CD4-positive, alpha-beta T cell treated with Interleukin-1 beta for 1 hour (primary cell): Measurements from ENCODE around the gene FOXE1.

Source experiments
- DNase-seq, 2 donors: peaks; one replicate each; pipeline ENCODE4 v3.0.0-alpha.2; 2020 to 2022

The FOXE1 gene

GRCh38 chr9:97866848-97867247 lies 13.8 kb downstream of the FOXE1 start:
- DNase-seq = no peak

DNA sequence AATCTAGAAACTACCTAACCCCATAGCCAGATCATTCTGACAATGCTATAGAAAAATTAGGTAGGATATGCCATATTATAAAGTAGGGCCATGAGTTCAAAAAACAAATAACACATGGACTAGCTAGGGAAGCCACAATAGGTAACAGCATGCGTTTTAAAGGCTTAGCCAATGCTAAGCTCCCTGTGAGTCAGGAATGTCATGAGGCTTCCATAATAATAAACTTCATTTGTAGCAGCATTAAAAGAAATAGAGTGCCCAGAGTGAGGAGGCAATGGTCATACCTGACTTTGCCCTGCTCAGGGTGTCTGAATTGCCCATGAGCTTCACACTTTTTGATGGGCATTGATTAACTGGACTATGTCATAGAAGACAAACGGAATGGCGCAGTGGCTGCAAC lies 15.8 kb downstream of the FOXE1 start:
- DNase-seq = no peak

GRCh38 chr9:97873425-97873824 lies 20.4 kb downstream of the FOXE1 start:
- no peak for DNase-seq

DNA sequence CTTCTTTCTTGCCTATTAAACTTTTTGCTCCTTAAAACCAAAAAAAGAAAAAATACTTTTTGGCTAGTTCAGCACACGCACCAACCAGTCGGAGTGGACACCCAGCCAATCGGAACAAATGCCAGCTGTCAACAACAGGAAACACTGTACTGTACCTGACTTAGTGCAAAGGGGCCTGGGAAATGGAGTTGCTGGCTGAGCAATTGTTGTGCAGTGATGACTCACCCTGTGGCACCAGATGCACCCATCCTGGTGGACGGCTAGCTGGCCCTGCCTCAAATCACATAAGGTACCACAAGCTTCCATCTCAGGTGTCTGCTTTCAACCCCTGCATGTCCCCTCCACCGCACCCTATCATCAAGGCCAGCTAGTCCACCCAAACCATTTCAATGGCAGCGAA lies 20.9 kb downstream of the FOXE1 start:
- DNase-seq = no peak

DNA sequence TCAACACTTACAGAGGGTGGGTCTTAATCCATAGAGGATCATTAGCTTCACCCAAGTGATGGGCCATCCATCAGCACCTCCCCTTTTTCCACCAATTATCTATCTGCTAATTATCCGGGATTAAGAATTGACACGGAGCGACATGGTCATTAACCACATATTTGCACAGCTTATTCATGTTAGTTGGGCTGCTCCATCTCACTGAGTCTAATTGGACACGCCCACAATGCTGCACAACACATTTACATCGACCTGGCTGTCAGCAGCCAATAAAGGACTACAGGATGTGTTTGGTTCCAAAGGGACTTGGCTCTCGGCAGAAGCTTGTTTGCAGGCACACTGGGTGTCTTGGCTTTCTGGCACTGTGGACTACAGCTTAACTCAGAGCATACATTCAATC lies 21.6 kb downstream of the FOXE1 start:
- no peak for DNase-seq

DNA sequence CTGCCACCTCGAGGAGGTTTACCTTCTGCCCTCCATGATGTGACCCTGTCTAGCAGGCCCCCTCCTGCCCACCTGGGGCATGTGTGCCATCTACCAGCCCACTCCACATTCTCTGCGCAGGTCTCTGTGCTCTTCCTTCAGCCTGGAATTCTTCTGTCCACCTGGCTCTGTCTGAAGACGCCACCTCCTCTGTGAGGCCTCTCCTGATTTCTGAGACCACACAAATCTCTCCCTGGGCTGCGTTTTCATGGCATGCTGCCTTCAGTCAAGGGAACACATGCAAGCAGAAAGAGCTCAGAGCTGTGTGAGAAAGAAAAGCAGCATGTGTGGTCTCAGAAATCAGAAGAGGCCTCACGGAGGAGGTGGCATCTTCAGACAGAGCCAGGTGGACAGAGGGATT lies 22.1 kb downstream of the FOXE1 start:
- DNase-seq = no peak

GRCh38 chr9:97876061-97876460 lies 23.0 kb downstream of the FOXE1 start:
- no peak for DNase-seq

GRCh38 chr9:97880336-97880735 lies 27.3 kb downstream of the FOXE1 start:
- no peak for DNase-seq

DNA sequence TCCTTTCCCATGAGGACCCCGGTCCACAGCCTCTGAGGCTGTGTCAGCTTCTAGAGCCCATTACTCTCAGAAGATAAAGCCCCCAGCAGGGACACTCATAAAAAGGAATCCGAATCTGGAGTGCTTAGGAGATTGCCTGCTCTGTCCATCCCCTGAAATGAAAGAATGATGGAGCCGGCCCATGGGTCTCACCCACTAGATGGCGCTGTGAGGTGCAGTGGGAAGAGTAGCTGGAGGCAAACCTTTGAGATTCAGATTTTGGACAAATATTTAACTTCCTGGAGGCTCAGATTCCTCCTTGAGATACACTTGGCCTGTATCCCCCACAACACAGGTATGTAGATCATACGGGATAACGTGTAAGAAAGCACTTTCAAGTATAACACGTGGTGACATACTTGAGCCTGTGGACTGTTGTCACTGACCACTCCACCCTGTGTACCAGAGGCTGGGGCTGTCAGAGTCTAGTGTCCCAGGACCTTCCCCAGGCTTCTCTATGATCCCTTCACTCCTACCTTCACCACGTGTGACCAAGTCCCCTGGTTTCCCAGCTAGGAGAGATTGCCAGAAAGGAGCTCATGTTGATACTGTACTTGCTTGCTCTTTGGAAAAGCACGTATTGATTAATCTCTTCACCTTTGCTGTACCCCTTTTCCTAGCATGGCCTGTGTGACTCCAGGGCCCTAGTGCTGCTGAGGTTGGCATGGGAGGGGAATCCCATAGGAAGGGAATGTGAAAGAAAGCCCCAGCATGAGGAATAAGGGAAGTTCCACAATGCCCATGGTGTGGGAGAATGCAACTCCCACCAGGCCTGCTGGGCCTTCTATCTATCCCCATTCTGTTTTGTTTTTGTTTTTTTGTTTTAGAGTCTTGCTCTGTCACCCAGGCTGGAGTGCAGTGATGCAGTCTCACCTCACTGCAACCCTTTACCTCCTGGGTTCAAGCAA lies 37.2 kb downstream of the FOXE1 start:
- DNase-seq = peak; percentile 47 to 69

GRCh38 chr9:97891736-97892135 lies 38.7 kb downstream of the FOXE1 start:
- DNase-seq = no peak

DNA sequence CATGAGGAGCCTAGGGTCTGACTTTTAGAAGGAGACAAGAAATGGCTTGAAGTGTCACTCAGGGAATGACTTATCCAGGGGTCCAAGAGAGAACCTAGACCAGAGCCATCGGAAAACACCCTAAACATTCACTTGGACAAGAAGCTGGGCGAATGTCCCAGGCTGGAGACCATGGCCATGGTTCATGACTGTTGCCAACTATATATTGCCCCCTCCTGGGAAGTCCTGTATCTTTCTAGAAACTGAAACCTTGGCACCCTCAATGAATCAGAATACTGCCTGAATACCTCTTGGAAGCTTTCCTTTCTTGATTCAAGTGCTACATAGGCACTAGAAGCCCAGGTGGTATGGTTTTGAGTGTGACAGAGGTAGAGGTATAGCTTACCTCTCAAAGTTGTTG lies 39.4 kb downstream of the FOXE1 start:
- DNase-seq = no peak

- DNase-seq = no peak
These were observed 42.2 kb downstream of the FOXE1 start for GRCh38 chr9:97895211-97895610.

GRCh38 chr9:97895695-97896332 lies 42.8 kb downstream of the FOXE1 start:
- DNase-seq = peak in 1 of 2 donors; percentile 22

DNA sequence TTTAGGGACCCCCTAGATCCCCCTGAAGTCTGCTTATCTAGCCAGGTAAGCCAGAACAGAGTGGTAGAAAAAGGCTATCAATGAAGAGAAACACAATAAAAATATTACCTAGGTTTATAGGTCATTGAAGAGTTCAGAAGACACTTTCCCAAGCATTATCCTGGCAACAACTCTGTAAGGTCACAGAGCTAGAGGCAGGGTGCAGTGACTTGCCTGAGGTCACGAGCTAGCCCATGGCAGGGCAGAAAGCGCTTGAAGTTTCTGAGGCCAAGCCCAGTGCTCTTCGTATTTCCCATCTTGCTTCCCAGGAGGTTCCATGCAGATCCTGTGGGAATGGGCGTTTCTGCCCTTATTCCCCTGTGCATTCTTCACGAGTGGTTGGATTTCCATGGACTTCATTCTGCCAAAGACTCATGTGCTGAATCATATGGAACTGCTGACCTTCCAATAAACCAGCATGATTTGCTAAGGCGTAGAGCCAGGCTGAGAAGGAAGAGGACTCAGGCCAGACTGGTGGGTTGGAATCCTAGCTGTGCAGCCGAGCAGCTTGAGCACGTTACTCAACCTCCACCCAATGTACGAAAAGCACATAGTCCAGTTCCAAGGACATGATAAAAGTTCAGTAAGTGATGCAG lies 47.2 kb downstream of the FOXE1 start:
- DNase-seq = no peak

- DNase-seq = peak; percentile 27 to 61
These were observed 47.9 kb downstream of the FOXE1 start for GRCh38 chr9:97900738-97901565.

DNA sequence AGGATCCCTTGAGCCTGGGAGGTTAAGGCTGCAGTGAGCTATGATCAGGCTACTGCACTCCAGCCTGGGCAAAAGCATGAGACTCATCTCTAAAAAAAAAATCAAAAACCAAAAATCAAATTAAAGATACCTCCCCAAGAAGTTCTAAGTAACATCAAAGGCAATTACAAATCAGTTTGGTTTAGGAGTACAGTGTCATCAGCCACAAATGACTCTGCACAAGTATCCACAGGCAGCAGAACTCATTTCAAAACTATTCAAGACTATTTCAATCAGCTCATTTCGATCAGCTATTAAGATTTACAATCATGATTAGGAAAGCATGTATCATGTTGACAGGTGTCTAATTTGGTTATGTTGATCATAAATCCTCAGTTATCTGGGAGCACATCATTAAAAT lies 50.2 kb downstream of the FOXE1 start:
- DNase-seq = no peak

GRCh38 chr9:97904725-97905124 lies 51.7 kb downstream of the FOXE1 start:
- DNase-seq = peak; percentile 48 to 58

GRCh38 chr9:97905228-97905627 lies 52.2 kb downstream of the FOXE1 start:
- peak; percentile 64 to 75 for DNase-seq
